CMK (cell line): ENCODE results near the gene KRTCAP3.

ENCODE experiments used
- DNase-seq: peaks from one replicate; pipeline ENCODE4 v3.0.0-alpha.2; 2010; ENCODE audit warnings: low read depth

Gene KRTCAP3

DNA sequence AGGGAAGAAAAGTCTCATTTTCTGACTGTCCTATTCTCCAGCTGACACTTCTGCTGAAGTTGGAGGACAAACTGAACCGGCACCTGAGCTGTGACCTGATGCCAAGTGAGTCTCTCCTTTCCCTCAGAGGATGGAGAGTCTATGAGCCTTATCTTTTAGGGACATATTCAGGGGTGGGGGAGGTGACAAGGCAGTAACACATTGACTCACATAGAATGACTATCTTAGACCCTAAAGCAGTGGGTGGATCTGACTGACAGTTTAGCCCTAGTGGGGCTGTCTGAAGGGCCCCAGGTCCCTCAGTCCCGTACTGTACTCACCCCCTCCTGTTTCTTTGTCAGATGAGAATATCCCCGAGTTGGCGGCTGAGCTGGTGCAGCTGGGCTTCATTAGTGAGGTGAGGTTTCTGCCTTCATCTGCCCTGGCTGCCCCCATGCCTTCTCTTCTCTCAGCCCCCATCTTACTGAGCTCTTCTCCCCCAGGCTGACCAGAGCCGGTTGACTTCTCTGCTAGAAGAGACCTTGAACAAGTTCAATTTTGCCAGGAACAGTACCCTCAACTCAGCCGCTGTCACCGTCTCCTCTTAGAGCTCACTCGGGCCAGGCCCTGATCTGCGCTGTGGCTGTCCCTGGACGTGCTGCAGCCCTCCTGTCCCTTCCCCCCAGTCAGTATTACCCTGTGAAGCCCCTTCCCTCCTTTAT lies 805 bp upstream of the KRTCAP3 start:
- no peak for DNase-seq

DNA sequence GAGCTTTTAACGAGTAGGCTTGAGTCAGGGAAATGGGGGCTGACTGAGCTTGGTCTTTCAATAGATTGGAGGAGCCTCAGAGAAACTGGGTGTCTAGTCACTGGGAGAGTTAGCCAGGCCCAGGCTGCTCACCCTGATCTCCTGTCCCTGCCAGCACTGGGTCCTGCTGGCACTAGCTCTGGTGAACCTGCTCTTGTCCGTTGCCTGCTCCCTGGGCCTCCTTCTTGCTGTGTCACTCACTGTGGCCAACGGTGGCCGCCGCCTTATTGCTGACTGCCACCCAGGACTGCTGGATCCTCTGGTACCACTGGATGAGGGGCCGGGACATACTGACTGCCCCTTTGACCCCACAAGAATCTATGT lies 720 bp downstream of the KRTCAP3 start:
- no peak for DNase-seq

DNA sequence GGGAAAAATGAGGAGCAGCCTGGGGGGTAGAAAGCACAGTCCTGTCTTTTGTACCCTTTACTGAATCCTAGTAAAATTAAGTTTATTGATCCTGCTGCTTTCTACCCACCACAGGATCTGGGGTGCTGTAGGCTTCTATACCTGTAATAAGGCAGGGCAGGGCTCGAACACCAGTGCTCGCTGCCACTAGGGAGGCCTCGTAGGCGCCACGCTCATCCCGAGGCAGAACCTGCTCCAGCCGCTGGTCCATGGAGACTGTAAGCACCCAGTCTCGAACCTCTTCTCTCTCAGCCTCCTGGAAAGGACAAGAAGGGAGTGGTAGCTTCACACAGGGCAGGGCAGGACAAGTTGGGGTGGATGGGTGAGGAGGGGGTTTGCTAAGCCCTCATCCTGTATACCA lies 3.0 kb downstream of the KRTCAP3 start:
- DNase-seq, result no peak

DNA sequence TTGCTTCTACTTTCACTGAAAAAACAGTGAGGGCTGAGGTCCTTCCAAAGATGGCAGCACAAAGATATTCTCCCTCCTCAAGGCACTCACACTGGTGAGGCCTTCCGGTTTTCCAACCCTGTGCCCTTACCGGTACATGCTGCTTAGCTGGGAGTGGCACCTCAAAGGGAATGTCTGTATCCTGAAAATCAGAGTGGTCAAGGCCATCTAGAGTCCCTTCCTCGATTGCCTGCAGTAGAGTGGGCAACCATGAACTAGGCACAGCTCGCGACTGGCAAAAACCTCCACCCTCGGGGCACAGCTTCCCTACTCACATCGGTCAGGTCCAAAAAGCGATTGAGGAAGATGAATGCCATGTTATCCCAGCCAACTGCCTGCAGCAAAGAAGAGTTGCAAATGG lies 3.4 kb downstream of the KRTCAP3 start:
- no peak for DNase-seq

DNA sequence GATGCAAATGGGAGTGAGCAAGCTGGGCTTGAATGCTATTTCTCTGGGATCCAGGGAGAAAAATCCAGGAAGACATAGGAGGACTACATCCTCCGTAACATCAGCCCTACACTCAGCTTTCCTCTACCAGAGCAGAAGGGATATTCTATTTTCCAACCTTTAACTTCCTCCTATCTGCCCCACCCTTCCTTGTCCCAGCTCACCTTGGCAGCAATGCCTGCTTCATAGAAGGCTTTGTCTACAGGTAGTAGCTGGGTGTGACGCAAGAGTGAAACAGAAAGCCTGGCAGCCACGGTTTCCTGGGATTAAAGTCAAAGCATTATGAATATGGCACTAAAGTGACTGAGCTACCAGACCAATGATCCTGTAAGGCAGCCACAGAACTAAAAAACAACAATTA lies 3.9 kb downstream of the KRTCAP3 start:
- no peak for DNase-seq

DNA sequence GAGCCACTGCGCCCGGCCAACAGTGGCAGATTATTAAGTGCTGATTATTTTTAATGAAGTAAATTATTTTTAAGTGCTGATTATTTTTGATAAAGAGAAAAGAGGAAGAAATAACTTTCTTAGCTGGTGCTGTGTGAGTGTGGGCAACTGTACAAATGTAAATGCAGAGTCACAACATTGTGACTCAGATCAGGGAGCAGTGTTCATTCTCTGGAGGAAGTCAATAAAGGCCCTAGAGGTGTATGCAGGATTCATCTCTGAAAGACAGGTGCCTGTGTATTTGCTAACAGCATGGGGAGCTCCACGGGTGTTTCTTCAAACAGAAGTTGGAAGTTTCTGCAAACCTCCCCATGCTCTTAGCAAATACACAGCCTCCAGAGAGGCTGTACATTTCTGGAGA lies 6.2 kb downstream of the KRTCAP3 start:
- no peak for DNase-seq

DNA sequence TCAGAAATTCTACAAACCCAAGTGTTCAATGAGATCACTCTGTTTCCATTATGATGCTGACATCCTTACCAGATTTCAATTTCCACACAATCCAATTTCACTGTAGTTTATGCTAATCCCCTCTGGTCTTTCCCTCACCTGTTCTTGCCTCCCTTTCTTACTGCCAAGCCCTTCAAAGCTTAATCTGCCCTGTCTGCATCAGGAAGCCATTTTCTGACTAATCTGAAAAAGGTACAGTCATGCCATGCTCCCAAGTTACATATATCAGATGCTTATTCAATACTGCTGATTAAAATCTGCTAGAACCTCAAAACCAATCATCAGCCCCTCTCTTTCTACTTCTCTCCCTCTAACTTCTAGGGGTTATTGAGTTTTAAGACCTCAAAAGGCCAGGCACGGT lies 8.9 kb downstream of the KRTCAP3 start:
- no peak for DNase-seq

DNA sequence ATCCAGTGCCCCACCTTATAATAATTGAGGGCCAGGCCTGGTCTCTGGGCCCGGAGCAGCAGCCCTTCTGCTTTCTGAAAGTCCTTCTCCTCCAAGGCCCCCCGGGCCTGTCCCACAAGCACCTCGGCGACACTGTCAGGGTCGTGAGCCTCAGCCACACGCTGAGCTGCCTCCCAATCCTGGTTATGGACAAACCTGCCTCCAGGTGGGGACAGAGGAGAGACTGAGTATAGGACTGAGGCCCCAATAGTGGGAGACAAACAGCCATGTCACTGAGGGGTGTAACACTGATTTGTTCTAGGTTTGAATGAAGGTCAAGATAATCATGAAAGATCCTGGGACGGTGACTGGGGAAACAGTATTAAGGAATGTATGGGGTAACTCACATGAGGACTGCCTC lies 11.8 kb downstream of the KRTCAP3 start:
- DNase-seq, result no peak

DNA sequence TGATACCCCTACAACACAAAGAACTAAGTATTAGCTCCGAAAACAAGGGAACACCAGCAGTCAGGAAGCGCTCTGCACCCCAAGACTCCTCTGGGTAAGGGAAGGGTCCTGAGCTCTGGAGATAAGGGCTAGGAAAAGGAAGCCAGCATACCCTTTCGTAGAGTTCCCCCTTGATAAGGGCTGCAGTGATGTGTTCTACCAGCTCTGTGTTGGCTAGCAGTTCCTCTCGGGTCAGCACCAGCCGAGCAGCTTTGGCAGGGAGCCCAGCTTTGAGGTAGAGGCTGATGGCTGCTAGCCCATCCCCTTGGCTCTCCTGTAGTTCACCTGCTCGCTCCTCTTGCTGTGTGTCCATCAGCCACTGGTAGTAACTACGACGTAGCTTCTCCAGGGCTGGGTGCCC lies 18.9 kb downstream of the KRTCAP3 start:
- DNase-seq, result peak; percentile 89

DNA sequence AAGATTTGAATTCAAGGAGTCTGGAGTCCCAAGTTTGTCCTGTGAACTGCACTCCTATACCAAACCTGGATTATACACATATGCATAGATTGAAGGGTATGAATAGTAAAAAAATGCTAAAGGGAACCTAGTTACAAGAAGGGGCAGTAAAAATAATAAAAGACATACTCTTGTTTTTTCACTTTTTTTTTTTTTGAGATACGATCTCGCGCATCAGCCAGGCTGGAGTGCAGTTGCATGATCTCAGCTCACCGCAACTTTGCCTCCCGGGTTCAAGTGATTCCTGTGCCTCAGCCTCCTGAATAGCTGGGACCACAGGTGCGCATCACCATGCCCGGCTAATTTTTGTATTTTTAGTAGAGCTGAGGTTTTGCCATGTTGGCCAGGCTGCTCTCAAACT lies 22.3 kb downstream of the KRTCAP3 start:
- DNase-seq, result no peak

DNA sequence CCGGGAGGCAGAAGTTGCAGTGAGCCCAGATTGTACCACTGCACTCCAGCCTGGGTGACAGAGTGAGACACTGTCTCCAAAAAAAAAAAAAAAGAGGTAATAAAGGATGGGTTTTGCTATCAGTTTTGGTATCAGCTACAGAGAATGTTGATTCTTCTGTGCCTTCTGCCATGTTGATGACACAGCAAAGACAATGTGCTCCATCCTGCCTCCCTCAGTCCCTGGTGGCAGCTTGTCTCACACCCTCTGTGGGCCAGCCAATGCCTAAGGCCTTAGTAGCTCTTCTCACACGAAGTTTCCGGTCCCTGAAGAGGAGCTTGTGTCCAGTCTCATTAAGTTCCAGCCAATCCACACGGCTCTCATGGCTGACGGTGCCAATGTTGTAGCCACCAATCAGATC lies 29.8 kb downstream of the KRTCAP3 start:
- DNase-seq, result no peak

DNA sequence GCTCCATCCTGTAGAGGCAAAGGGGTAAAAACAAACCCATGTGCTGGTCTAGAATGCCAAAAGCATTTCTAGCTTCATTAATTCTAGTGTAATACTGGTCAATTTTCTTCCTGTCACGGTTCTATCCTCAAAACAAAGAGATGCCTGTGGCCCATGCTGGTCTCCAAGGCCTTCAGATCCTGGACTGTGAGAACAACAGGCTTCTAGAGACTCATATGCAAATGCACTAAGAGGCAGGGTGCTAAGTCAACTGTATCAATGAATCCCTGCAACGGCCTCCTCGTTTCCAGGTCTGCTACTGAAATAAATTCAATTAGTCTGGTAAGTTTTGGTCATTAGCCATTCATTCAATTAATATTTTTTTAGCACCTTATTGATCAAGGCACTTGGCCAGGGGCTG lies 43.3 kb downstream of the KRTCAP3 start:
- DNase-seq, result no peak

DNA sequence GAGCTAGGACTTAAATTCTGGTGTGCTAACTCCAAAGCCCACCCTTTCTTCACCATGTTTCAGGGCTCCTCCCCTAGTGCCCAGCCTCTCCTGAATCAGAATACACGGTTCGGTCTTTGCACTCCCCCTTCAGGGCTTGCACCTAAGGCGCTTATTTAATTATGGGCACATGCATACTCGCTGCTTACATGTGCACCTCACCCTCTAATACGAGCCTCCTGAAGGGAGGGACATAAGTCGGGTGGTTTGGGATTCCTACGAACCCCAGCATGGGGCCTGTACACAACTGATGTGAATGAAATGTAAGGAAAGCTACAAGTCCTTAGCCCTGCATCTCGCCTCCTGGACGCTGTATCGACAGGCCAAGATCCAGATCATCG lies 46.9 kb downstream of the KRTCAP3 start:
- no peak for DNase-seq

DNA sequence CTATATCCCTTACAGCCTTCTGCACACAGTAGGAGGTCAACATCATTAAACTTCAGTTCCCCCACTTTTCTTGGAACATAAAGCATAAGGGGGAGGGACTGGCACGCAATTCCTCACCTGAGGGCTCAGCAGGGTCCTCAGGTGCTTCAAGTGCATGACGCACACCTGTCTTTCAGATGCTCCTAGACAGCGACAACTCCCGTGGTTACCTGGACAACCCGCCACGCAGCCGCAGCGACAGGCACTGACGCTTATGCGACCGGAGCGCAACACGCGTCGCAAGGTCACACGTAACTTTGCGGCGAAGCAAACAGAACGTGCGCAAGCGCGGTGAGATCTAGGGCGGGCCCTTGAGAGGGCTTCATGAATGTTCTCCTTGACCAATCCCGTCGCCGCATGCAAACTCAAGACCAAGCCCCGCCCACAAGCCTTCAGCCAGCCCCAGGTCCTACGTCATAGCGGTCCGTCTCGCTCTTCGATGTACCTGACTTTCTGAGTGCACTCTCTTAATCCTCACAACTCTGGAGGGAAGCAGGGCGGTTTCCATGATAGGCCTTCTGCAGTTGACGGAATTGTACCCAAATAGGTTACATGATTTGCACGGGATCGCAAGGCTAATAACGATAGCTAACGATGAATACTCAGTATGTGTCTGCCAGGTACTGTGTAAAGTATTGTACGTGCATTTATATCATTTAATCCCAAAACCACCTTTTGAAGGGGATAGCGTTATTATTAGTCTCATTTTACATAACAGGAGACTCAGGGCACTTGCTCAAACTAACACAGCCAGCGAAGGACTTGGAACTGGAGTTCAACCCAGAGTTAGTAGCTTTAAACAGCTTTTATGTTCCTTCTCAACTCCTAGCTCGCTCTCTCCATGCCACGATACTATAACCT lies 47.6 kb downstream of the KRTCAP3 start, which contains the start of gene IFT172:
Gene IFT172, minus strand, starts transcription at position 246 of the 900 bp plus-strand sequence. Its CDS starts 90 bp downstream, at position 156.
- peak; percentile 100 for DNase-seq

DNA sequence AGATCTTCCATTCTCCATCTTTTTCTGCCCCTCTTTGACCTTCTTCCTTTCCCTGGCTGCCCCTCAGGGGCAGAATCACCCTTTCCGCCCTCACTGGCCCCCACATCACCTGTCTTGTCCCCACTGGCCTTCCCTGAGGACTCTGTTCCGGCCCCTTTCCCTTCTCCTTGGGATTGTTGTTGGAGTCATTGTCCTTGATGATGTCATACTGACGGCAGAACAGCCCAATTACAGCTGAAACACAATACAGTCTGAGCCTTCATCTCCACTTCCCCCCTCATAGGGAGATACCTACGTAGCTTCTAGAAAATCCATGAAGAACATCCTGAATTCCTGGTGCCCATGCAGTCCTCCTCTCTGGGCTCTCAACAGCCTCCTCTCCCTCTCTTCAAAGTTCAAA lies 50.4 kb downstream of the KRTCAP3 start:
- no peak for DNase-seq

DNA sequence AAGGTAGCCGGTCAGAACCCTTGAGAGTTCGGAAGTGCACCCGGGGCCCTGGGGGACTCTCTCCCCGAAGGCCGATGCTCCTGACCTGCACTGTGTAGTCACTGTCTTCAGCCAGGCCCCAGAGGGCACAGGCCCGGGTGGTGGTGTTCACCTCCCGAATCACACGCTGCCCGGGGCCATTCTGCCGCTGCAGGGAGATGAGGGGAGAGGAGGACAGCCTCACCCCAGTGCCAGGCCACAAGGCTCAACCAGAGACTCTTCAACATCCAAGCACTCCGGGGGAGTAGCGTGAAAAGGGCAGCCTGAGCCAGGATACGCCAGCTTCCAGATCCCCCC lies 51.7 kb downstream of the KRTCAP3 start:
- DNase-seq, result no peak
